COLO668 (cell line): ENCODE results near the gene CCDC51.

ENCODE experiments used
- DNase-seq: peaks from one replicate; lab custom pipeline; 2025; ENCODE audit not compliant: unreplicated experiment; lab: John Stamatoyannopoulos, UW

Gene CCDC51

GRCh38 chr3:48434591-48435222, 5.2 kb downstream of the CCDC51 start:
- DNase-seq = no peak

DNA sequence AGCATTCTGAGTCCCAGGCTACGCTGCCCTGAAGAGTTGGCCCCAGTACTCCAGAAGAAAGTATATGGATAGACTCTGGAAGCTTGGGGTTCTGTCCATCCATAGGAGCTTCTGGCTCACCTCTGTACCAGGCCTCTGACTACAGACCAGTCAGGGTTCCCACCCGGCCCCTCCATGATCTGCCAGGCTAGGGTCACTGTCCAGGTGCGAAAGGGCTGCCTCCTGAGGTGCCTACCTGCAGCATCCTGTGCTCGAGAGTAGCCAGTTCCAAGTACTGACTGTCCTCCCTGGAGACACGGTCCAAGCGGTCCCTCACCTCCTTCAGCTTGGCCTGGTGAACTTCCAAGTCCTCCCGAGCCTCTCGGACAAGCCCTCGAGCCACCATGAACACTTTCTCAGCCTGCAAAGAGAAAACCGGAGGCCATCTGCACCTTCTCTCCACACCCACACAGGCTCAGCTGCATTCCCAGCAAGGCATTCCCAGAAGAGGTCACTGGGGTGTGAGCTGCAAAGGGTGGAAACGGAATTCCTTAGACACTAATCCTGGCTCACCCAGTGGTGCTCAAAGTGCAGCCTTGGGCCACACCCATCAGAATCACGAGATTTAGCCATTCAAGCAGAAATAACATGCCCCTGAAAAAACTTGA, 6.3 kb downstream of the CCDC51 start:
- no peak for DNase-seq

DNA sequence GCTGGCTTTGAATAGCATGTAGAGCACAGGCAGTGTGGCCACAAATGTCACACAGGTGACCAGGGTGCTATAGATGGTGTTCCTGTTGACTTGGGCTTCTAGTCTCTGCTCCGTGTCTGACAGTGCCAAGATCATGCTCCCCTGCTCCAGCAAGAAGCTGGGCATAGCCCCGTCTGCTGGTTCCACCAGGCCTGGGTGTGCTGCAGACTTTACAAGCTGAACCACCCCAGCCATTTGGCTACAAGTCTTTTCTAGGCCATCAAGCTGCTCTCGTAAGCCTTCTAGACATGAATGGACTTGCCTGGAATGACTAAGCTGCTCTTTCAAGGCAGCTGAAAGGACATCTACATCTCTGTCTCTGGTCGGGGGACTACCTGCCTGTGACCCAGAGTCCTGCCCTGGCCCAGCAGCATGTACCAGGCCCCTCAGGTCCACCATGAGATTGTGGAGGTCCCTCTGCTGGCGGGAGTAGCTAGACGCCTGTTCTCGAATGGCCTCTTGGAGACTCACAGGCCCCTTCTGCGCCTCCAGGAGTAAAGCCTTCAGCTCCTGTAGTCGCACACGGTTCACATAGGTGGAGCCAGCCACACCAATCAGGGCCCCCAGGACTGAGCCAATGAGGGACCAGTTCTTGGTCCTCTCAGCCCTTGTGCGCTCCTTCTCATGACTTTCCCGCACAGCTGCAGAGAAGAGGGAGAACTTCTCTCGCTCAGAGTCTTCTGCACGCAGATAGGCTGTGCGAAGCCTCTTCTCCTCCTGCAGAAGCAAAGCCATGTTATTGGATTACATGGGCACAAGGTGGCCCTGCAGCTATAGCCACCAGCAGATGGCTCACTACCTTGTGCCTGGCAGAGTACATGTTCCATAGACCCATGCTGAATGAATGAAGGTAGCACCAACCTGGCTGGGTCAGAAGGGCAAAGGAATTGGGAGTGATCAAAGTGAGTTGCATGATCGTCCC, 7.2 kb downstream of the CCDC51 start:
- DNase-seq = no peak

- no peak for DNase-seq
Observed at GRCh38 chr3:48431224-48432029, 8.5 kb downstream of the CCDC51 start.

DNA sequence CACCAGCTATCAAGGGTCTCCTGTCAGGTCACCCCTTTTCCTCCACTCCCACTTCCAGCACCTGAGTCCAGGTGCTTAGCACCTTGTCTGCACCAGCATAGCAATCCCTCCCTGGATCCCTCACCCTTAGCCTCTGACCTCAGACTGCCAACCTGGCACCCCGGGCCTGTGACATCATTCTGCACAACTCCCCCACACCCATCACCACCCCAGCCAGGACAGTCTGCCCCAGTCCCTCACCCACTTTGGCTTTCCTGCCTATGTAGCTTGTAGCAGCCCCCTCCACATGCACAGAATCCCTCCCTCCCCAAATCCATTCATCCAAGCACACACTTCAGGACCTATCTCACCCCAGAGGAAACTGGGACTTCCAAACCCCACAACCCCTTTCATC, 9.2 kb downstream of the CCDC51 start:
- DNase-seq = no peak

- peak; percentile 82 for DNase-seq
Observed at GRCh38 chr3:48429960-48430707, 9.8 kb downstream of the CCDC51 start, which contains the start of gene PLXNB1. TSS of gene PLXNB1 (minus strand) at chr3:48430086. CDS start at chr3:48424611, 5,475 bp downstream.

- DNase-seq = peak; percentile 89
Observed at GRCh38 chr3:48429317-48429959, 10.5 kb downstream of the CCDC51 start.

- peak; percentile 59 for DNase-seq
Observed at GRCh38 chr3:48428572-48429316, 11.2 kb downstream of the CCDC51 start.

- no peak for DNase-seq
Observed at GRCh38 chr3:48428088-48428571, 11.8 kb downstream of the CCDC51 start.

DNA sequence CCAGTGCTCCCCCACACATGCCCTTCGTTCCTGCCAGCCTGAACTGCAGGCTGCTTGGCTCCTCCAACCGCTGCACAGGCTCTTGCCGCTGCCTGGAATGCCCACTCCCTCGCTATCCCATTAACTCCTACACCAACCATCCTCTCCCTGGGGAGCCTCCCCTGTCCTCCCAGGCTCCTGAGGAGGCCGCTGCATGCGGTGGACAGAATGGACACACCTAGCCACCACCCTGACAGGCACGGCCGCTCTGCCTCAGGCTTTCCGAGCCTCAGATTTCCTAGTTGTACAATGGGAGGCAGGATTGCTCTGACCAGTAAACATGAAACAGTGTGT, 12.3 kb downstream of the CCDC51 start:
- DNase-seq = no peak

DNA sequence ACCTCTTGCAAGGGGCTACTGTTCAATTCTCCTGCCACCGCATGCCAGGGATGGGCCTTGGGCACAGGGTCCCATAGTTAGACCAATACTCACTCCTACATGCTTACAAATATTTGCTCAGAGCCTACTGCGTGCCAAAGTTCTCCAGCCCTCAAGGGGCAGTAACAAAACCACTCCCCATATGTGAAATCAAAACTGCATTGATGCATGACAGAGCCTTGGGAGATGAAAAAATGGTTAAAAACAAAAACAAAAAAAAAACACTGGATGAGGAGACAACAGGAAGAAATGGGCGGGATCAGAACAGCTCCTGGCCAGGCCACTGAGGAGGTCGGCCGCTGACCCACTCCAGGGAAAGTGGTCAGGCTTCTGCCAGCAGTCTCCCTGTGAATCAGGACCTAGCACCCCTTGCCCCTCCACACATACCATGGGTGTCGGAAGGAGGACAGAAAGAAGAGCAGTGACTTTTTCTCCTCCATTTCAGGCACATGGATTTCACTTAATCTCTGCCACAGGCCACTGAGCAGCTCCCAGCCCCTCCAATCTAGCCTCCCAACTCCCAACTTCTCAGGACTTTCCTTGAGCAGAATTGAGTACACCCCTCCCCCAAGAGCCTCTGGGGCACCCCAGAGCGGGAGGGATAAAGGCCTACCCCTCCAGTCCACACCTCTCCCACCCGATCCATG, 12.8 kb downstream of the CCDC51 start:
- DNase-seq = no peak

DNA sequence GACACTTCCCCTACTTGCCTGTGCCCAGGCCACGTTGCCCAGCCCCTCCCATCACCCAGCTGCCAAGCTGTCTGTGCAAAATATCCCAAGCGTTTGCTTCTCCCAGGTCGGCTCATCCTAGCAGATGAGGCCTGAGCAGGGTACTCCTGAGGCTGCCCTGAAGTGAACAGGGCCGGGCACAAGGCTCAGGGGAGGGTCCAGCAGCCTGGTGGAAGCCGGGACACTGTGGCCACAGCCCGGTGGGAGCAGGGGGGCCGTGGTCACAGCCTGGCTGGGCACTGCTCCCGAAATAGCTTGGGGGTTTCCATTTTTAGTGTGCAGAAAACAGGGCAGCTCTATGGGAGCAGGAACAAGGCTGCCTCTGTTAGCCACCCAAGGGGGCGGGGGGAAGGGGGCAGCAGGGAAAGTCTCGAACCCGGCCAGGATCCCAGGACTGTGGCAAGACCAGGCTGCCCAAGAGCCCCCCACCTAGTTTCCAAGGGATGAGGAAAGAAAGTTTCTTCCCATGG, 13.5 kb downstream of the CCDC51 start:
- DNase-seq = no peak

- no peak for DNase-seq
Observed at GRCh38 chr3:48425281-48425812, 14.6 kb downstream of the CCDC51 start.

DNA sequence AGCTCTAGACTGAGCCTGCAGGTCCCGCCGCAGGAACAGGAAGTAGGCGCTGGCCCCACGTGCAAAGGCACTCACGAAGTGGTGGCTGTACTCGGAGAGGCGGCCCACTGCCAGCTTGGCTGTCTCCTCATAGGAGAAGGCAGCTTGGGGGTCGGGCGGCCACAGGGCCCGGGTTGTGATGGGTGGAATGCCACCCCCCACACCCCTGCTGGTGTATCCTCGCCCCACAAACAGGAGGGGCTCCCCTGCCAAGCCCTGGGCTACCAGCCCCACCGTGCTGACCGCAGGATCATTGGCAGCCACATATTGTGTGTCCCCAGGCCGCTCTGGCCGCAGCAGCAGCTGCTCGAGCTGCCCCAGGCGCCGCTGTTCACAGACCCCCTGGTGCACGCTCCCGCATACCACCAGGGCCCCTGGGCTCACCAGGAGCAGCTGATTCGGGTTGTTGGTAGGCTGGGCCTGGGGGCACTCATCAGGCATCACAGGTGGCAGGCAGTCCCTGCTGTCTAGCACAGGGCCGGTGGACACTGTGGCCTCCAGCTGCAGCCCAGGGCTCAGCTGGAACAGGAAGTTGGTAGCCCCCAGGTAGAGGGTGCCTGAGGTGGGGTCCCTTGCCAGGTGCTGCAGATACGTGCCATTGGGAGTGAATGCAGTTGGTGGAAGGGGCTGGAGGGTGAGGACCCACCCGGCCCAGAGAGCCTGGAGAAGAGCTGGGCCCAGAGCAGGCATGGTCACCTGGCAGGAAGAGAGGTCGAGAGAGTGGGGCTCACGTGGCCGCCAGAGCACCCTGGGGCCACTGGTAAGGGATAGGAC, 15.8 kb downstream of the CCDC51 start:
- no peak for DNase-seq

GRCh38 chr3:48423241-48423882, 16.6 kb downstream of the CCDC51 start:
- DNase-seq = no peak

DNA sequence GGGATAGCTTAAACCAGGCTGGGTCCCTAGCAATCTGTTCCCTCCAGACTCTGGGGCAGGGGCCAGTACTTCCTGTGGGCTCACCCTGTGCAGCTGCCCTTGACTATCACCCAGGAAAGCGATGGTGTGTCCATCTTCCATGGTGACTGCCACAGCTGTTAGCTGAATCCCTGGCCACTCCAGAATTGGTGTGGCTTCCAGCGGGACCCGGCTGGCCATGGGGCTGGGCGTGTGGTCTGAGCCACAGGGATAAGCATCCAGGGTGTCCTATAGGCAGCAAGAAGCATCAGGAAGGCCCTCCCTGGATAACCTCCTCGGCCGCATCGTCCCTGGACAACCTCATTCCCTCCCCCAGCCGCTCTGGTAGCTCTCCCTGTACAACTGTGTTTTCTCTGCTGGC, 17.2 kb downstream of the CCDC51 start:
- no peak for DNase-seq

DNA sequence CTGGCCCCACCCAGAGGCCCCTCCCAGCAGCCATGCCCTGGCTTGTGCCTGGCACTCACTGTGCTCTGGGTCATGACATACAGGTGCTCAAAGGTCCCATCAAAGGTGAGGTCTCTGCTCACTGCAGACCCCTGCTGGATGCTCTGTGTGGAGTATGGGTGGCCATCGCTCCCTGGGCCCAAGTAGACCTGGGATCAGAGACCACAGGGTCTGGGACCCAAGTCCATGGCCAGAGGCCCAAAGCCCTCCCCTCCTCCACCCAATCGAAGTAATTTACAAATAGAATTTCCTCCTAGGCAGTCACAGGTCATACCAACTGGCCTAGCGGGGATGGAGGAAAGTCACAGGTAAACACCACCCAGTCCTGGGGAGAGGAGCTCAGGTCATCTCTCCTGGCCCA, 17.6 kb downstream of the CCDC51 start:
- DNase-seq = no peak
